ENCODE data around the gene MIER3. TPM values are rescaled to one million over a fixed set of nuclear protein-coding genes. Genes with fewer than 3 reads are reported as not detected.

MIER3 gene
- total RNA-seq, 2 donors from 2014 or later = 35.8 to 40.6 TPM

DNA sequence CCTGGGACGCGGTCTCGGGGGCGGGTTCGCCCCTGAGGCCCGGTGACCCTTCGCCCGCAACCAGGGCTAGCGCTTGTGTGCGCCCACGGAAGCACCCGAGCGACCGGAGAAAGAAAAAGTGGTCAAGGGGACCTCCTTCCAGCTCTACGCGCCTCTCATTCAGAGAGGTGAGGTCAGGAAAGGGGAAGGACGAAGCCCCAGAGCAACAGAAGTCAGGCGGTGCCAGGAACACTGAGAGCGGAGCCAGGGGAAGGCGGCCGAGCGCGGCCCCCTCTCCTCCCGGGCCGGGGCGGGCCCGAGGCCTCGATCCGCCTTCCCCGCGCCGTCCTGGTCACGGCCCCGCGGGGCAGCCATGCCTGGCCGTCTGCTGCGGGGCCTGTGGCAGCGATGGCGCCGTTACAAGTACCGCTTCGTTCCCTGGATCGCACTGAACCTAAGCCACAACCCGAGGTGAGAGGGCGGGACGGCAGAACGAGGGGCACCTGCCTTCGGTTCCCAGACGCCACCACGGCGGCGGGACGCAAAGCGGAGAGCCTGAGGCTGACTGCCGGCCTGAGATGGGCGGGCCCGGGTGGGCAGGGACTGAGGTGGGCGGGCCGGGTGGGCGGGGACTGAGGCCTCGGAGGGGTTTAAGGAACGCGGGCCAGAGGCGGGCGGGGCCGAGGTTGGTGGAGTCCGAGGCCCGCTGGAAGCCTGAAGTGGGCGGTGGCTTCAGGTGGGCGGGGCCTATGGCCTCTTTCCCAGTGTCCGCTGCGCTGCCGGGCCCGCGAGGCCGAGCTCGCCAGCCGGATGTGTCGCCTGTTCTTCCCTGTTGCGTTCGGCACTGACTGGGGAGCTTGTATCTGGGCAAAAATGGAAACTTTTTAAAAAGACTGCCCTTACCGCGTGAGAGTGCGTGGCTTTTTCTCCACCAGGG, 42.4 kb downstream of the MIER3 start, which contains the start of gene SETD9:
Gene SETD9 (plus strand): TSS at position 303 of the 916 bp plus-strand sequence. CDS start 50 bp downstream, at position 353.
- H3K4me3 ChIP-seq = peak within 1 kb of the TSS; percentile 45 to 56
- TF ChIP-seq POLR2AphosphoS5 (IDR thresholded peaks at IDR 0.05) (peak; percentile 78), CTCF (IDR thresholded peaks at IDR 0.05) (no peak), POLR2A (IDR thresholded peaks at IDR 0.05) (peak; percentile 56)
- peak; percentile 98 for DNase-seq (ENCODE audit: low spot score)
- no peaks in the 10 kb centered on the region for H3K36me3 ChIP-seq
- under 1% methylated on average over 45 of the region's 84 CpGs for WGBS
- no peaks in the 10 kb centered on the region for H3K9me3 ChIP-seq
- peak within 1 kb of the TSS; percentile 90 to 94 for H3K27ac ChIP-seq
- no peaks in the 10 kb centered on the region for H3K27me3 ChIP-seq (replicated peaks; ENCODE audit: insufficient read depth)
- intact Hi-C loops (cut with DNase I) = loop anchor here (2.0 to 5.0 kb wide), 2 partner anchors 43 to 265 kb away; partner anchors contain the start of genes GPBP1 and MIER3
- H3K4me1 ChIP-seq (replicated peaks) = no peaks in the 10 kb centered on the region

DNA sequence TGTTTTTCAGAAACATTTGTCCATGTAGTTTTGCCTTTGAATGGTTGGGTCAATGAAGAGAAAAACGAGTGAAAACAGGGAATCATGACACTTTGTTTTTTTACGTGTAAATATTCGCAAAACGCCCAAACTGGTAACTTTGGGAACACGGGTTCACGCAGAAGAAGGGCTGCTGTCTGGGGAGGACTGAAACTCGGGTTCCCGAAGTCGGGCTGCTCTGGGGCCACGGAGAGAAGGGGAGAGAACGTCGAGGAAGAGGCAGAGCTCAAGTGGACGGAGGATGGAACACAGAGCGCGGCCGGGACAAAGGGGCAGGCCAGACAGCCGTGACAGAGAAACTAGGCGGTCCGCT, 43.0 kb downstream of the MIER3 start:
- Histone ChIP-seq H3K9me3 (no peaks in the 10 kb centered on the region), H3K4me3 (peak overlapping the region; percentile 45 to 56), H3K36me3 (no peaks in the 10 kb centered on the region), H3K27ac (peak overlapping the region; percentile 90 to 94), H3K4me1 (replicated peaks) (no peaks in the 10 kb centered on the region), H3K27me3 (replicated peaks; ENCODE audit: insufficient read depth) (no peaks in the 10 kb centered on the region)
- WGBS = 2% methylated on average over 19 of the region's 19 CpGs
- DNase-seq (ENCODE audit: low spot score) = no peak
- no peak for TF ChIP-seq POLR2A (IDR thresholded peaks at IDR 0.05)
- no peak for TF ChIP-seq POLR2AphosphoS5 (IDR thresholded peaks at IDR 0.05)
- TF ChIP-seq CTCF (IDR thresholded peaks at IDR 0.05) = no peak
- intact Hi-C loops (cut with DNase I) = loop anchor here (2.0 kb wide), 1 partner anchor 266 kb away; the partner anchor contains the start of gene GPBP1

- no peaks in the 10 kb centered on the region for H3K4me1 ChIP-seq (replicated peaks)
- H3K27me3 ChIP-seq (replicated peaks; ENCODE audit: insufficient read depth) = no peaks in the 10 kb centered on the region
- no peaks in the 10 kb centered on the region for H3K9me3 ChIP-seq
- H3K4me3 ChIP-seq = no peak overlapping the region
- H3K36me3 ChIP-seq = no peaks in the 10 kb centered on the region
- no peak overlapping the region for H3K27ac ChIP-seq
- TF ChIP-seq POLR2A (IDR thresholded peaks at IDR 0.05) (no peak), CTCF (IDR thresholded peaks at IDR 0.05) (peak; percentile 40 to 76 (median 70)), POLR2AphosphoS5 (IDR thresholded peaks at IDR 0.05) (no peak)
- WGBS = 32% methylated on average over 3 of the region's 3 CpGs
- intact Hi-C loops (cut with DNase I) = loop anchor here (2.0 to 5.0 kb wide), 2 partner anchors 320 to 1561 kb away; partner anchors contain the start of gene PLK2
- peak; percentile 22 for DNase-seq (ENCODE audit: low spot score)
Measured at GRCh38 chr5:56900858-56901578, 50.9 kb downstream of the MIER3 start.

DNA sequence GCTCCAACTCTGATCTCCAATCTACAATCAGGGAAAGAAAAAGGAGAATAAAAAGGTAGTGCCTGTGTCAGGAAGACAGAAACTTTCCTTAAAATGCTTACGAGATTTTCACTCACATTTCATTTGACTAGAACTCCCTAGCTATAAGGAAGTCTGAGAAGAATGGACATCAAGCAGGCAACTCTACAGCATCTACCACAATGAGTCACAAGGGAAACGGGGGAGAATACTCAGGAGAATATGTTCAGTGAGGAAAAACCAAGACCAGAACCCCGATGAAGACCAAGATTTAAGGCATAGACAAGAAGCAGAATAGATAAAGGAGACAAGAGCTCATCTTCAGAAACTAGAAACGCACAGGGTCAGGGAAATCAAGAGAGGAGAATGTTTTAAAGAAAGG, 51.5 kb downstream of the MIER3 start:
- H3K27ac ChIP-seq = no peak overlapping the region
- intact Hi-C loops (cut with DNase I) = loop anchor here (2.0 to 5.0 kb wide), 2 partner anchors 320 to 1562 kb away; partner anchors contain the start of gene PLK2
- no peaks in the 10 kb centered on the region for H3K4me1 ChIP-seq (replicated peaks)
- H3K27me3 ChIP-seq (replicated peaks; ENCODE audit: insufficient read depth) = no peaks in the 10 kb centered on the region
- no peaks in the 10 kb centered on the region for H3K36me3 ChIP-seq
- DNase-seq (ENCODE audit: low spot score) = no peak
- H3K4me3 ChIP-seq = no peak overlapping the region
- H3K9me3 ChIP-seq = no peaks in the 10 kb centered on the region
- WGBS = 63% methylated on average over 4 of the region's 4 CpGs
- no peak for TF ChIP-seq CTCF (IDR thresholded peaks at IDR 0.05)

All from prostate gland (tissue), 2 donors.